ENCODE results near the gene CARMIL3. TPM values are rescaled to one million over a fixed set of nuclear protein-coding genes. Genes with fewer than 3 reads are reported as not detected.

CARMIL3 gene
- total RNA-seq, 1 donor from 2014 or later, result 1.2 TPM

GRCh38 chr14:24072436-24072835, 20.6 kb downstream of the CARMIL3 start:
- Histone ChIP-seq H3K9me3 (no peaks in the 10 kb centered on the region), H3K36me3 (no peaks in the 10 kb centered on the region), H3K4me1 (peaks cover 13% of the 10 kb centered on the region), H3K27me3 (no peaks in the 10 kb centered on the region), H3K4me3 (no peak overlapping the region), H3K27ac (no peak overlapping the region)
- no peak for DNase-seq (ENCODE audit: extremely low spot score in 2 of 2)
- no peak for TF ChIP-seq CTCF (IDR thresholded peaks at IDR 0.05)
- TF ChIP-seq POLR2AphosphoS5 (IDR thresholded peaks at IDR 0.05; ENCODE audit: insufficient read depth in 1 of 2, low read depth in 1 of 2), result no peak
- TF ChIP-seq POLR2A (IDR thresholded peaks at IDR 0.05), result no peak
- intact Hi-C loops (cut with DNase I), result no loop called here

GRCh38 chr14:24072881-24073877, 21.4 kb downstream of the CARMIL3 start:
- no peaks in the 10 kb centered on the region for H3K36me3 ChIP-seq
- peaks cover 13% of the 10 kb centered on the region for H3K4me1 ChIP-seq
- no peak for DNase-seq (ENCODE audit: extremely low spot score in 2 of 2)
- H3K9me3 ChIP-seq, result no peaks in the 10 kb centered on the region
- no peak for TF ChIP-seq POLR2A (IDR thresholded peaks at IDR 0.05)
- TF ChIP-seq POLR2AphosphoS5 (IDR thresholded peaks at IDR 0.05; ENCODE audit: insufficient read depth in 1 of 2, low read depth in 1 of 2), result no peak
- TF ChIP-seq CTCF (IDR thresholded peaks at IDR 0.05), result no peak
- no peak overlapping the region for H3K27ac ChIP-seq
- intact Hi-C loops (cut with DNase I), result no loop called here
- no peak overlapping the region for H3K4me3 ChIP-seq
- no peaks in the 10 kb centered on the region for H3K27me3 ChIP-seq

GRCh38 chr14:24074625-24075484, 23.0 kb downstream of the CARMIL3 start:
- DNase-seq (ENCODE audit: extremely low spot score in 2 of 2), result no peak
- Histone ChIP-seq H3K27ac (no peak overlapping the region), H3K36me3 (no peaks in the 10 kb centered on the region), H3K9me3 (no peaks in the 10 kb centered on the region), H3K4me3 (no peak overlapping the region), H3K27me3 (no peaks in the 10 kb centered on the region), H3K4me1 (peaks cover 13% of the 10 kb centered on the region)
- intact Hi-C loops (cut with DNase I), result no loop called here
- no peak for TF ChIP-seq POLR2AphosphoS5 (IDR thresholded peaks at IDR 0.05; ENCODE audit: insufficient read depth in 1 of 2, low read depth in 1 of 2)
- no peak for TF ChIP-seq CTCF (IDR thresholded peaks at IDR 0.05)
- TF ChIP-seq POLR2A (IDR thresholded peaks at IDR 0.05), result no peak

DNA sequence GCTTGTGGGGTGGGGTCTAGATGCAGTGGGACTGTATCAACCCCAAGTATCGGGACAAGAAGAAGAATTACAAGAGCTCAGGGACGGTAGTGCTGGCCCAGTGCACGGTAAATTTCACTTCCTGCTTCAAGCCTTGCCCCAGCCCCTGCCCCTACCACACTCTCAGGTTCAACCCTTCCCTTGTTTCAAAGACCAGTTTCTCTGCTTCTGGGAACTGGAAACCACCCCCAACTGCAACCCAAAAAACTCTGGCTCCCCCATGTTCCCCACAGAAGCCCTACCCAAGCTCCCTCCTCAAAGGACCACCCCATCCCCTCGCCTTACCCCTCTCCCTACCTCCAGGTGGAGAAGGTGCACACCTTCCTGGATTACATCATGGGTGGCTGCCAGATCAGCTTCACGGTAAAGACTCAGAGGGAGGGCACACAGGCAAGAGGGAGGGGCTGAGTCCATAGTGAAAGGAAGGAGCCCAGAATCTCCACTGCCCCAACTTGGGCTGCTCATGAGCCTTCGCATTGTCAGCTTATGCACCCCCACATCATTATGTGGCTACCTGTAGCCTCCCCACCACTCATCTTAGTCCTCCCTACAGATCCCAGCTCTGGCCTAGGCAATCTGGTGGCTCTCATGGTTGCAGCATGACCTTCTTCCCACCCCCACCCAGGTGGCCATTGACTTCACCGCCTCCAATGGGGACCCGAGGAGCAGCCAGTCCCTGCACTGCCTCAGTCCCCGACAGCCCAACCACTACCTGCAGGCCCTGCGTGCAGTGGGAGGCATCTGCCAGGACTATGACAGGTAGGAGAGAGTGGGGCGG, 23.9 kb downstream of the CARMIL3 start:
- TF ChIP-seq POLR2A (IDR thresholded peaks at IDR 0.05) (no peak), POLR2AphosphoS5 (IDR thresholded peaks at IDR 0.05; ENCODE audit: insufficient read depth in 1 of 2, low read depth in 1 of 2) (no peak), CTCF (IDR thresholded peaks at IDR 0.05) (no peak)
- intact Hi-C loops (cut with DNase I), result no loop called here
- H3K4me1 ChIP-seq, result peaks cover 16% of the 10 kb centered on the region
- H3K9me3 ChIP-seq, result no peaks in the 10 kb centered on the region
- no peaks in the 10 kb centered on the region for H3K27me3 ChIP-seq
- no peak overlapping the region for H3K4me3 ChIP-seq
- DNase-seq (ENCODE audit: extremely low spot score in 2 of 2), result no peak
- H3K36me3 ChIP-seq, result no peaks in the 10 kb centered on the region
- no peak overlapping the region for H3K27ac ChIP-seq

Measured in vagina (tissue), 2 donors.